Endothelial cell of umbilical vein (primary cell): Measurements from ENCODE around the gene SH3RF3. TPM values are rescaled to one million over a fixed set of nuclear protein-coding genes. Genes with fewer than 3 reads are reported as not detected.

Experiments
- BruUV-seq: library from RNA; stranded (reverse); fragments of 400-500 nt; replicated peaks from 2 replicates; lab custom pipeline; 2021; lab: Mats Ljungman, UMichigan
- CTCF ChIA-PET: fragments of 300-600, 350-600 bp; sonication (Branson Sonifier 250); formaldehyde crosslinking; loops from one replicate; lab custom pipeline; 2021; ENCODE audit warnings: antibody characterized with exemption, inconsistent platforms; lab: Charles Lee
- POLR2A ChIA-PET: fragments of 300-600, 350-600 bp; sonication (Branson Sonifier 250); formaldehyde crosslinking; loops from one replicate; lab custom pipeline; 2021; ENCODE audit warnings: antibody characterized with exemption, inconsistent platforms; lab: Charles Lee
- DNase-seq: peaks from one replicate; pipeline ENCODE4 v3.0.0-alpha.2; 2011; ENCODE audit warnings: low read depth, low spot score
- FAIRE-seq: peaks from 2 replicates; lab custom pipeline; 2011; peaks lifted over from hg19 to GRCh38; lab: Jason Lieb, UNC
- H2AFZ ChIP-seq: 2 replicates; pipeline ENCODE4 v1.6.0; 2012; ENCODE audit warnings: low read depth, low read length, control low read depth, inconsistent platforms
- H3K27ac ChIP-seq: 2 replicates; pipeline ENCODE4 v1.5.1; 2011; ENCODE audit warnings: low read depth, mild to moderate bottlenecking, control low read depth, low read length, moderate library complexity; ENCODE audit not compliant: insufficient read depth
- H3K27me3 ChIP-seq, 2 experiments: 2 replicates each; pipeline versions ENCODE4 v1.6.0 to v1.6.1; 2011; ENCODE audit warnings: low read length in 2 of 2, mixed read lengths in 1 of 2; ENCODE audit not compliant: control insufficient read depth in 2 of 2, insufficient read depth in 2 of 2
- H3K36me3 ChIP-seq, 2 experiments: 2 replicates in 1 of 2; 3 replicates in 1 of 2; pipeline ENCODE4 v1.5.1; 2011; ENCODE audit warnings: low read length in 2 of 2, mild to moderate bottlenecking in 1 of 2, moderate library complexity in 1 of 2; ENCODE audit not compliant: control insufficient read depth in 2 of 2, insufficient read depth in 2 of 2; ENCODE audit errors: extremely low read depth in 1 of 2
- H3K4me1 ChIP-seq: 3 replicates; pipeline ENCODE4 v1.5.1; 2011; ENCODE audit warnings: mild to moderate bottlenecking, low read length; ENCODE audit not compliant: control insufficient read depth, insufficient read depth; ENCODE audit errors: extremely low read depth
- H3K4me2 ChIP-seq: 2 replicates; pipeline ENCODE4 v1.6.1; 2011; ENCODE audit warnings: low read length, control low read depth, mixed read lengths; ENCODE audit not compliant: insufficient read depth
- H3K4me3 ChIP-seq, 3 experiments: fragments of 200-600 bp in 1 of 3; sonication (generic), shearing (Covaris generic) in 1 of 3; replicated peaks in 1 of 3; 2 replicates each; pipeline ENCODE4 v1.5.1; 2011 to 2016; ENCODE audit warnings: control low read depth in 3 of 3, low read length in 3 of 3, mild to moderate bottlenecking in 2 of 3, inconsistent platforms in 1 of 3, low read depth in 1 of 3, moderate library complexity in 1 of 3; ENCODE audit not compliant: insufficient read depth in 1 of 3
- H3K79me2 ChIP-seq: 2 replicates; pipeline ENCODE4 v1.6.0; 2012; ENCODE audit warnings: low read length, inconsistent platforms; ENCODE audit not compliant: control insufficient read depth, insufficient read depth
- H3K9ac ChIP-seq: replicated peaks from 2 replicates; pipeline ENCODE3; 2011; ENCODE audit warnings: low read length, control low read depth; ENCODE audit not compliant: insufficient read depth; ENCODE audit errors: extremely low read depth
- H3K9me1 ChIP-seq: replicated peaks from 3 replicates; pipeline ENCODE4 v1.6.0; 2011; ENCODE audit warnings: mild to moderate bottlenecking, low read length; ENCODE audit not compliant: control insufficient read depth, insufficient read depth; ENCODE audit errors: extremely low read depth
- H3K9me3 ChIP-seq: replicated peaks from 2 replicates; pipeline ENCODE4 v1.5.1; 2012; ENCODE audit warnings: low read length, inconsistent platforms; ENCODE audit not compliant: control insufficient read depth, insufficient read depth
- H4K20me1 ChIP-seq: replicated peaks from 2 replicates; pipeline ENCODE3; 2011; ENCODE audit warnings: mild to moderate bottlenecking, low read length; ENCODE audit not compliant: control insufficient read depth, insufficient read depth; ENCODE audit errors: extremely low read depth
- EZH2 ChIP-seq: IDR thresholded peaks from 2 replicates; pipeline ENCODE4 v1.6.1; 2012; ENCODE audit warnings: borderline replicate concordance, low read depth, mild to moderate bottlenecking, moderate library complexity, low read length, inconsistent platforms; ENCODE audit not compliant: severe bottlenecking
- GATA2 ChIP-seq: IDR thresholded peaks from 2 replicates; pipeline ENCODE4 v1.7.0; 2011; ENCODE audit warnings: low read depth, mild to moderate bottlenecking, moderate library complexity, mixed read lengths, low read length; ENCODE audit not compliant: insufficient read length, insufficient read depth
- JUN ChIP-seq: IDR thresholded peaks from 2 replicates; pipeline ENCODE4 v1.6.1; 2011; ENCODE audit warnings: borderline replicate concordance, low read depth; ENCODE audit not compliant: insufficient read length, insufficient read depth
- MYC ChIP-seq: IDR thresholded peaks from one replicate; pipeline ENCODE4 v1.6.1; 2011; ENCODE audit warnings: mild to moderate bottlenecking, low read depth, low read length
- POLR2A ChIP-seq: IDR thresholded peaks from 2 replicates; pipeline ENCODE4 v1.6.1; 2012; ENCODE audit warnings: low read depth, mild to moderate bottlenecking, control low read depth, low read length
- POLR2AphosphoS5 ChIP-seq: IDR thresholded peaks from 2 replicates; pipeline ENCODE4 v1.6.1; 2012; ENCODE audit warnings: low read depth, mild to moderate bottlenecking, control low read depth, low read length, moderate library complexity; ENCODE audit not compliant: insufficient read depth
- dilution Hi-C: fragments of 300-500 bp; cut with MboI; formaldehyde crosslinking; loops from one replicate; pipeline ENCODE4 v1.15.0; 2019; ENCODE audit warnings: low sequenced_read_pairs; ENCODE audit not compliant: extremely low pct_ligation_motif_present
- intact Hi-C: fragments of 100-400 bp; cut with micrococcal nuclease; formaldehyde crosslinking; loops from one replicate; pipeline ENCODE4 v1.10.0; 2022
- polyA plus RNA-seq, 4 experiments: library from polyadenylated mRNA; depleted of rRNA in 3 of 4; stranded (reverse) in 3 of 4; unstranded in 1 of 4; fragments of >200 nt; gene quantifications; 2 replicates each; pipeline versions ENCODE4 v1.2.1 to v1.2.3, GENCODE V29; 2011 to 2012; ENCODE audit warnings: missing spikeins in 1 of 4
- total RNA-seq: library from RNA; stranded (reverse); gene quantifications from 2 replicates; pipeline ENCODE4 v1.2.3, GENCODE V29; 2021
- TF ChIP-seq, protein P1 (sequence below): IDR thresholded peaks from 2 replicates; pipeline ENCODE4 v1.6.1; 2011; ENCODE audit not compliant: insufficient read depth, insufficient read length
- TF ChIP-seq, protein P2 (sequence below), 2 donors: IDR thresholded peaks; 1 replicate in 1 of 2; 2 replicates in 1 of 2; pipeline ENCODE4 v1.5.1; 2011; ENCODE audit warnings: low read length in 2 of 2, mild to moderate bottlenecking in 2 of 2, moderate library complexity in 2 of 2, control low read depth in 1 of 2, inconsistent platforms in 1 of 2, low read depth in 1 of 2; ENCODE audit not compliant: insufficient read depth in 1 of 2; ENCODE audit errors: extremely low read depth in 1 of 2

SH3RF3 gene
- total and polyA plus RNA-seq, 2 donors (not counting 3 experiments of a cell fraction or from before 2014, with no cell fraction given), result 3.8 to 14.7 TPM

DNA sequence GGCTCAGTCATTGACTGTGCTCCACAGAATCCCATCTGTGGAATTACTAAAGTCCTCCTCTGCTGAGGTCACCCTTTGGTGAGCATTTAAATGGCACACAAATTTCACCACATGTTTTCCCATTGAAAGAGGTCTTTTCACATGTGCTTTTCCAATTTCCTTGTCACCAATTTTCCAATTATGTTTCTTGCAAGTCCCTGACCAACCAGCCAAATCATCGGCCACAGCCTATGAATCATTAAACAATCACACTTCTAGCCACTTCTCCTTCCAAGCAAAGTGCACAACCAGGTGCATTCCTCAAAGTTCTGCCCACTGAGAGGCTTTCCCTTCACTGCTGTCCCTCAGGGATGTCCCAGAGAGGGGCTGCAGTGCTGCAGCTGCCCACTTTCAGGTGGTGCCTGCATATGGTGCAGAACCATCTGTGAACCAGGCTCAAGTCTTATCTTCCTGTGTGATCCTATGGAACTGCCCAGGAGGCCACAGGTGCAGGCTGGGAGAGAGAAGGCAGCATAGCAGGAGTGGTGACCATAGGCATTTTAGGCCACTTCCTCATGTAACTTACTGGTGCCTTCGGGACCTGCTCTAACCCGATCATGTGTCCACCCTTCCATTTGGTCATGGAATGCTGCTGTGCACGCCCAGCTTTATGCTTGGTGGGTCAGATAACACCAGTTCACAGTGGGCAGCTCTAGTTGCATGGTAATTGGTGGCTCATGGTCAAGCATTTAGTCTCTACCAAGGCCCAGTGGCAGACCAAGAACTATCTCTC lies 331.7 kb downstream of the SH3RF3 start:
- Histone ChIP-seq H2AFZ (no peak overlapping the region), H3K79me2 (no peaks in the 10 kb centered on the region), H3K4me1 (no peaks in the 10 kb centered on the region), H3K27me3 (no peaks in the 10 kb centered on the region), H3K9ac (no peak overlapping the region), H3K4me2 (no peak overlapping the region), H3K9me1 (no peaks in the 10 kb centered on the region), H3K9me3 (no peaks in the 10 kb centered on the region), H3K36me3 (no peaks in the 10 kb centered on the region), H3K4me3 (no peak overlapping the region), H4K20me1 (no peaks in the 10 kb centered on the region), H3K27ac (no peak overlapping the region)
- POLR2A ChIA-PET, result no interaction called here
- no peak for TF ChIP-seq EZH2
- TF ChIP-seq POLR2A, result no peak
- TF ChIP-seq, protein P1, sequence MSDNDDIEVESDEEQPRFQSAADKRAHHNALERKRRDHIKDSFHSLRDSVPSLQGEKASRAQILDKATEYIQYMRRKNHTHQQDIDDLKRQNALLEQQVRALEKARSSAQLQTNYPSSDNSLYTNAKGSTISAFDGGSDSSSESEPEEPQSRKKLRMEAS, result no peak
- TF ChIP-seq, protein P2, sequence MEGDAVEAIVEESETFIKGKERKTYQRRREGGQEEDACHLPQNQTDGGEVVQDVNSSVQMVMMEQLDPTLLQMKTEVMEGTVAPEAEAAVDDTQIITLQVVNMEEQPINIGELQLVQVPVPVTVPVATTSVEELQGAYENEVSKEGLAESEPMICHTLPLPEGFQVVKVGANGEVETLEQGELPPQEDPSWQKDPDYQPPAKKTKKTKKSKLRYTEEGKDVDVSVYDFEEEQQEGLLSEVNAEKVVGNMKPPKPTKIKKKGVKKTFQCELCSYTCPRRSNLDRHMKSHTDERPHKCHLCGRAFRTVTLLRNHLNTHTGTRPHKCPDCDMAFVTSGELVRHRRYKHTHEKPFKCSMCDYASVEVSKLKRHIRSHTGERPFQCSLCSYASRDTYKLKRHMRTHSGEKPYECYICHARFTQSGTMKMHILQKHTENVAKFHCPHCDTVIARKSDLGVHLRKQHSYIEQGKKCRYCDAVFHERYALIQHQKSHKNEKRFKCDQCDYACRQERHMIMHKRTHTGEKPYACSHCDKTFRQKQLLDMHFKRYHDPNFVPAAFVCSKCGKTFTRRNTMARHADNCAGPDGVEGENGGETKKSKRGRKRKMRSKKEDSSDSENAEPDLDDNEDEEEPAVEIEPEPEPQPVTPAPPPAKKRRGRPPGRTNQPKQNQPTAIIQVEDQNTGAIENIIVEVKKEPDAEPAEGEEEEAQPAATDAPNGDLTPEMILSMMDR (IDR thresholded peaks at IDR 0.05; ENCODE audit: extremely low read depth in 1 of 2, insufficient read depth in 1 of 2, low read depth in 1 of 2, low read length in 2 of 2), result no peak
- no peak for DNase-seq
- FAIRE-seq, result no peak
- CTCF ChIA-PET, result no interaction called here
- intact Hi-C loops (no loop called here), dilution Hi-C loops (no loop called here)
- BruUV-seq, result no TSS peak

DNA sequence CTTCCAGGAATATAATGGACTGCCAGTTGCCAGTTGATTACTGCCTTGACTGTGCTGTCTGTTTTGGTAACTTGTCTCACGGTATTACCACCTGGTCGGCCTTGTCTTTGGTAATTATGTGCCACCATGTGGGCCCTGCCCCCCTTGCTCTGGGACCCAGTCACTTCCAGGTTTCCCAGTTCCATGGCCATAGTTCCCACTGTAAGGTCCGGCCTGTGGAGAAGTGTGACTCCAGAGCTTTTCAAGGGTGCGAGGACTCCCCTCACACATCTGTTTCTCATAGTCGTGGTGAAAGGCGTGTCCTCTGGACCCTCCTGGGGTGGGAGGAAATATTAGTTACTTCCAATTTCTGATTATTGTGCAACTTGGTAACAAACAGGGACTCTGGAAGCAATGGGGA lies 334.2 kb downstream of the SH3RF3 start:
- DNase-seq, result no peak
- Histone ChIP-seq H3K27me3 (no peaks in the 10 kb centered on the region), H3K4me1 (peaks cover 6% of the 10 kb centered on the region), H3K4me3 (no peak overlapping the region), H3K4me2 (no peak overlapping the region), H3K9me3 (no peaks in the 10 kb centered on the region), H4K20me1 (no peaks in the 10 kb centered on the region), H3K36me3 (no peaks in the 10 kb centered on the region), H3K79me2 (no peaks in the 10 kb centered on the region), H3K9ac (no peak overlapping the region), H3K9me1 (no peaks in the 10 kb centered on the region), H2AFZ (no peak overlapping the region), H3K27ac (no peak overlapping the region)
- FAIRE-seq, result no peak
- no peak for TF ChIP-seq EZH2
- TF ChIP-seq JUN, result no peak
- no peak for TF ChIP-seq POLR2AphosphoS5
- TF ChIP-seq MYC, result no peak
- TF ChIP-seq, protein P2 (IDR thresholded peaks at IDR 0.05; ENCODE audit: extremely low read depth in 1 of 2, insufficient read depth in 1 of 2, low read depth in 1 of 2, low read length in 2 of 2), result no peak
- TF ChIP-seq, protein P1, result no peak
- no peak for TF ChIP-seq POLR2A
- TF ChIP-seq GATA2, result no peak
- intact Hi-C loops, result no loop called here
- dilution Hi-C loops, result no loop called here
- CTCF ChIA-PET, result no interaction called here
- POLR2A ChIA-PET, result no interaction called here
- no TSS peak for BruUV-seq
